HepG2 (cell line): ENCODE measurements around the gene SPRR4. TPM values are rescaled to one million over a fixed set of nuclear protein-coding genes. Genes with fewer than 3 reads are reported as not detected.

ENCODE experiments used
- ATAC-seq: fragments of 200-7000 bp; cut with Tn5 transposase; 3 replicates; pipeline ENCODE4 v1.9.1; 2020; ENCODE audit warnings: mild to moderate bottlenecking, moderate library complexity
- BruUV-seq: library from RNA; stranded (reverse); fragments of 400-500 nt; replicated peaks from 2 replicates; lab custom pipeline; 2021; lab: Mats Ljungman, UMichigan
- CTCF ChIA-PET: fragments of 300-600 bp; formaldehyde crosslinking; extraction: SDS; loops from one replicate; lab custom pipeline; 2021; ENCODE audit warnings: low total read pairs, inconsistent platforms, low intra/inter-chr PET ratio; lab: Yijun Ruan, JAX
- POLR2A ChIA-PET: fragments of 350-600 bp; sonication (Branson Sonifier 250); formaldehyde crosslinking; loops from one replicate; lab custom pipeline; 2020; ENCODE audit warnings: antibody characterized with exemption, inconsistent platforms; lab: Yijun Ruan, JAX
- DNase-seq: peaks from one replicate; pipeline ENCODE4 v3.0.0-alpha.2; 2015; ENCODE audit warnings: low spot score
- FAIRE-seq: peaks from 3 replicates; lab custom pipeline; 2011; peaks lifted over from hg19 to GRCh38; lab: Jason Lieb, UNC
- H2AFZ ChIP-seq: one replicate; pipeline ENCODE4 v1.6.1; 2011; ENCODE audit warnings: low read length, inconsistent platforms
- H3K27ac ChIP-seq: fragments of 300-600 bp; 3 replicates; pipeline ENCODE4 v1.8.0; 2011; ENCODE audit warnings: mixed run types, mild to moderate bottlenecking, mixed read lengths, low read length, inconsistent platforms; ENCODE audit not compliant: insufficient read depth; ENCODE audit errors: extremely low read length
- H3K27me3 ChIP-seq, 2 experiments: fragments of 200-600 bp in 1 of 2; 2 replicates in 1 of 2; 3 replicates in 1 of 2; pipeline versions ENCODE4 v1.6.0 to v1.8.0; 2011; ENCODE audit warnings: low read length in 2 of 2, mild to moderate bottlenecking in 2 of 2, moderate library complexity in 2 of 2, inconsistent platforms in 1 of 2; ENCODE audit not compliant: insufficient read depth in 2 of 2, control insufficient read depth in 1 of 2
- H3K36me3 ChIP-seq, 2 experiments: fragments of 200-600 bp in 1 of 2; replicated peaks in 1 of 2; 2 replicates in 1 of 2; 3 replicates in 1 of 2; pipeline versions ENCODE4 v1.5.1 to v1.8.0; 2011; ENCODE audit warnings: low read length in 2 of 2, inconsistent platforms in 1 of 2; ENCODE audit not compliant: insufficient read depth in 2 of 2, control insufficient read depth in 1 of 2
- H3K4me1 ChIP-seq: 2 replicates; pipeline ENCODE4 v1.5.1; 2012; ENCODE audit warnings: low read length, inconsistent platforms; ENCODE audit not compliant: insufficient read depth
- H3K4me2 ChIP-seq: 2 replicates; pipeline ENCODE4 v1.6.0; 2011; ENCODE audit warnings: low read depth, low read length, inconsistent platforms
- H3K4me3 ChIP-seq, 3 experiments: fragments of 200-600 bp in 1 of 3; sonication (generic), shearing (Covaris generic) in 1 of 3; replicated peaks in 1 of 3; 2 replicates each; pipeline ENCODE4 v1.5.1; 2011 to 2016; ENCODE audit warnings: low read length in 3 of 3, inconsistent platforms in 2 of 3, low read depth in 2 of 3, mild to moderate bottlenecking in 2 of 3, control low read depth in 1 of 3, mixed read lengths in 1 of 3; ENCODE audit not compliant: insufficient read depth in 1 of 3
- H3K79me2 ChIP-seq: one replicate; pipeline ENCODE4 v1.6.1; 2011; ENCODE audit warnings: low read length, inconsistent platforms; ENCODE audit not compliant: insufficient read depth
- H3K9ac ChIP-seq: 2 replicates; pipeline ENCODE4 v1.6.0; 2011; ENCODE audit warnings: mild to moderate bottlenecking, low read depth, low read length, inconsistent platforms; ENCODE audit not compliant: insufficient read depth
- H3K9me3 ChIP-seq: 2 replicates; pipeline ENCODE4 v1.5.1; 2012; ENCODE audit warnings: mild to moderate bottlenecking, low read length
- H4K20me1 ChIP-seq: 2 replicates; pipeline ENCODE4 v1.6.0; 2011; ENCODE audit warnings: inconsistent platforms, mild to moderate bottlenecking, low read length, moderate library complexity; ENCODE audit not compliant: insufficient read depth
- HOXA3 ChIP-seq: sonication (generic); formaldehyde crosslinking; IDR thresholded peaks from 2 replicates; pipeline ENCODE4 v1.5.0; 2020; ENCODE audit warnings: missing genetic modification reagents
- NCOA1 ChIP-seq: sonication (generic); formaldehyde crosslinking; IDR thresholded peaks from 2 replicates; pipeline ENCODE4 v1.9.0; 2021; ENCODE audit warnings: missing genetic modification reagents
- PAX8 ChIP-seq: sonication (generic); formaldehyde crosslinking; IDR thresholded peaks from 2 replicates; pipeline ENCODE4 v1.8.0; 2022; ENCODE audit warnings: mild to moderate bottlenecking, missing genetic modification reagents, borderline replicate concordance
- SOX13 ChIP-seq, 3 experiments: fragments of 450-650 bp in 1 of 3; sonication (generic) in 1 of 3; formaldehyde crosslinking in 1 of 3; IDR thresholded peaks in 2 of 3; conservative IDR thresholded peaks in 1 of 3; 2 replicates each; pipeline versions ENCODE4 v1.5.0 to v1.6.1; 2016 to 2020; ENCODE audit warnings: antibody characterized with exemption in 1 of 3, mild to moderate bottlenecking in 1 of 3, missing compliant biosample characterization in 1 of 3, missing genetic modification reagents in 1 of 3, moderate library complexity in 1 of 3
- ZFP36L1 ChIP-seq: sonication (generic); formaldehyde crosslinking; IDR thresholded peaks from 2 replicates; pipeline ENCODE4 v1.8.0; 2022; ENCODE audit warnings: mild to moderate bottlenecking, missing genetic modification reagents, moderate library complexity
- ZNF138 ChIP-seq: sonication (generic); formaldehyde crosslinking; IDR thresholded peaks from 2 replicates; pipeline ENCODE4 v1.5.0; 2020; ENCODE audit warnings: mild to moderate bottlenecking, low read depth, missing genetic modification reagents
- ZNF34 ChIP-seq: sonication (generic); formaldehyde crosslinking; IDR thresholded peaks from 2 replicates; pipeline ENCODE4 v1.4.0; 2020; ENCODE audit warnings: mild to moderate bottlenecking, missing genetic modification reagents, borderline replicate concordance
- ZNF547 ChIP-seq: sonication (generic); formaldehyde crosslinking; IDR thresholded peaks from 2 replicates; pipeline ENCODE4 v1.5.1; 2020; ENCODE audit warnings: mild to moderate bottlenecking, missing genetic modification reagents
- WGBS: methylation state at CpG from one replicate; pipeline ENCODE4 v1.1.6; 2017; ENCODE audit warnings: low lambda C conversion rate; 5-methylcytosine and 5-hydroxymethylcytosine counted together
- in situ Hi-C: cut with HindIII; loops from 2 replicates; pipeline ENCODE4 v1.10.0; 2017; ENCODE audit warnings: low pct_unique_long_range_greater_than_20kb; ENCODE audit not compliant: extremely low pct_ligation_motif_present
- intact Hi-C: fragments of 100-400 bp; cut with micrococcal nuclease; formaldehyde crosslinking; loops from one replicate; pipeline ENCODE4 v1.10.0; 2022; ENCODE audit not compliant: unreplicated experiment
- polyA plus RNA-seq, 8 experiments: library from polyadenylated mRNA; depleted of rRNA in 3 of 8; stranded (reverse) in 7 of 8; unstranded in 1 of 8; fragments of >200 nt; fragmentation: Illumina TruSeq in 4 of 8; extraction: Trizol in 4 of 8; gene quantifications; 2 replicates each; pipeline versions ENCODE4 v1.2.1 to v1.2.3, GENCODE V29; 2011 to 2016; ENCODE audit warnings: low read depth in 4 of 8, missing spikeins in 1 of 8, mixed read lengths in 1 of 8; ENCODE audit not compliant: insufficient read depth in 1 of 8
- total RNA-seq, 5 experiments: library from RNA; depleted of rRNA; stranded (reverse); fragments of >200 nt; fragmentation: Illumina TruSeq; extraction: Trizol; gene quantifications; 2 replicates each; pipeline ENCODE4 v1.2.3, GENCODE V29; 2016; ENCODE audit warnings: low read depth in 1 of 5
- TF ChIP-seq, protein P1 (sequence below): IDR thresholded peaks from 2 replicates; pipeline ENCODE4 v1.6.1; 2016; ENCODE audit warnings: missing genetic modification reagents, missing compliant biosample characterization
- TF ChIP-seq, protein P2 (sequence below): sonication (generic); formaldehyde crosslinking; IDR thresholded peaks from 2 replicates; pipeline ENCODE4 v1.5.0; 2020; ENCODE audit warnings: mild to moderate bottlenecking, missing genetic modification reagents, borderline replicate concordance

SPRR4 gene
- total and polyA plus RNA-seq, 2 of the 13 experiments (the other 11 are each of a cell fraction or from before 2014, with no cell fraction given), result not detected

DNA sequence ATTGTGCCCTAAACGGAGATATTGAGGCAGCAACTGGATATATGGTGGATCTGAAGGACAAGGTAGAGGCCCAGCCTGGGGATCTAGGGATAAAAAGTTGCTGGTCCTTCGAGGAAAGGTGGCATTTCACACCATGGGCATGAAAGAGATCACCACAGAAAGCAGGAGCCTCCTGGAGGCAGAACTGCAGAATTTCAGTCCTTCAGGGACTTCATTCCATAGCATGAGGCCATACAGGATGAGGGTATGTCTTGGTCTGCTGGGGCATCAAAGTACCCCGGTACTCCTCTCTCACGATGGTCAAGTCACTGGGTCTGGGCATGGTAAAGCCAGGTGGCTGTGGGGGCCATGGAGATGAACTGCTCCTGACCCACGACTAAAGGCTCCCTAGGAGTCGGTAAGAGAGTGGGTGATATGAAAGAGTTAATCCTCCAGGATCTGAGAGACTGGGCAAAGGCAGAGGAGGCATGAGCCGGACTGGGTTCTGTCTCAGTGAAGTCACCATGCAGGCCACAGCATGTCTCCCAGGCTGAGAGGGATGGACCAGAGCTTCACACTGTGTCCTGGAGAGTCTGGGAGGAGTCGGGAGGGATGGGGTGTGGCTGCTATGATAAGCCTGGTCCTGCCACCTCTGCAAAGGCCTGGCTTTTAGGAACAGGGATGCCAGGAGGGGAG is 29.3 kb upstream of the SPRR4 start:
- H2AFZ ChIP-seq, result no peak overlapping the region
- ATAC-seq, result no peak
- CTCF ChIA-PET, result no interaction called here

More for the DNA sequence above, 29.3 kb upstream of the SPRR4 start:
- no peak overlapping the region for H3K4me3 ChIP-seq
- no peaks in the 10 kb centered on the region for H3K36me3 ChIP-seq
- in situ Hi-C loops, result no loop called here
- no peaks in the 10 kb centered on the region for H3K9me3 ChIP-seq
- intact Hi-C loops, result no loop called here
- no peak for FAIRE-seq
- no TSS peak for BruUV-seq
- H3K79me2 ChIP-seq, result no peaks in the 10 kb centered on the region
- H3K4me2 ChIP-seq, result no peak overlapping the region
- H3K27me3 ChIP-seq, result 0 out of 5 replicates have a peak, but pooled peaks cover 0 to 4% of the 10 kb centered on the region in 2 experiments
- no peaks in the 10 kb centered on the region for H3K4me1 ChIP-seq
- no peak overlapping the region for H3K9ac ChIP-seq
- POLR2A ChIA-PET, result no interaction called here
- no peak for DNase-seq
- H4K20me1 ChIP-seq, result no peaks in the 10 kb centered on the region
- 0% methylated on average over 5 of the region's 8 CpGs for WGBS
- no peak for TF ChIP-seq ZNF547 (CRISPR knock-in tag)
- TF ChIP-seq, protein P1, sequence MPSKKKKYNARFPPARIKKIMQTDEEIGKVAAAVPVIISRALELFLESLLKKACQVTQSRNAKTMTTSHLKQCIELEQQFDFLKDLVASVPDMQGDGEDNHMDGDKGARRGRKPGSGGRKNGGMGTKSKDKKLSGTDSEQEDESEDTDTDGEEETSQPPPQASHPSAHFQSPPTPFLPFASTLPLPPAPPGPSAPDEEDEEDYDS (CRISPR knock-in tag), result no peak
- TF ChIP-seq, protein P2, sequence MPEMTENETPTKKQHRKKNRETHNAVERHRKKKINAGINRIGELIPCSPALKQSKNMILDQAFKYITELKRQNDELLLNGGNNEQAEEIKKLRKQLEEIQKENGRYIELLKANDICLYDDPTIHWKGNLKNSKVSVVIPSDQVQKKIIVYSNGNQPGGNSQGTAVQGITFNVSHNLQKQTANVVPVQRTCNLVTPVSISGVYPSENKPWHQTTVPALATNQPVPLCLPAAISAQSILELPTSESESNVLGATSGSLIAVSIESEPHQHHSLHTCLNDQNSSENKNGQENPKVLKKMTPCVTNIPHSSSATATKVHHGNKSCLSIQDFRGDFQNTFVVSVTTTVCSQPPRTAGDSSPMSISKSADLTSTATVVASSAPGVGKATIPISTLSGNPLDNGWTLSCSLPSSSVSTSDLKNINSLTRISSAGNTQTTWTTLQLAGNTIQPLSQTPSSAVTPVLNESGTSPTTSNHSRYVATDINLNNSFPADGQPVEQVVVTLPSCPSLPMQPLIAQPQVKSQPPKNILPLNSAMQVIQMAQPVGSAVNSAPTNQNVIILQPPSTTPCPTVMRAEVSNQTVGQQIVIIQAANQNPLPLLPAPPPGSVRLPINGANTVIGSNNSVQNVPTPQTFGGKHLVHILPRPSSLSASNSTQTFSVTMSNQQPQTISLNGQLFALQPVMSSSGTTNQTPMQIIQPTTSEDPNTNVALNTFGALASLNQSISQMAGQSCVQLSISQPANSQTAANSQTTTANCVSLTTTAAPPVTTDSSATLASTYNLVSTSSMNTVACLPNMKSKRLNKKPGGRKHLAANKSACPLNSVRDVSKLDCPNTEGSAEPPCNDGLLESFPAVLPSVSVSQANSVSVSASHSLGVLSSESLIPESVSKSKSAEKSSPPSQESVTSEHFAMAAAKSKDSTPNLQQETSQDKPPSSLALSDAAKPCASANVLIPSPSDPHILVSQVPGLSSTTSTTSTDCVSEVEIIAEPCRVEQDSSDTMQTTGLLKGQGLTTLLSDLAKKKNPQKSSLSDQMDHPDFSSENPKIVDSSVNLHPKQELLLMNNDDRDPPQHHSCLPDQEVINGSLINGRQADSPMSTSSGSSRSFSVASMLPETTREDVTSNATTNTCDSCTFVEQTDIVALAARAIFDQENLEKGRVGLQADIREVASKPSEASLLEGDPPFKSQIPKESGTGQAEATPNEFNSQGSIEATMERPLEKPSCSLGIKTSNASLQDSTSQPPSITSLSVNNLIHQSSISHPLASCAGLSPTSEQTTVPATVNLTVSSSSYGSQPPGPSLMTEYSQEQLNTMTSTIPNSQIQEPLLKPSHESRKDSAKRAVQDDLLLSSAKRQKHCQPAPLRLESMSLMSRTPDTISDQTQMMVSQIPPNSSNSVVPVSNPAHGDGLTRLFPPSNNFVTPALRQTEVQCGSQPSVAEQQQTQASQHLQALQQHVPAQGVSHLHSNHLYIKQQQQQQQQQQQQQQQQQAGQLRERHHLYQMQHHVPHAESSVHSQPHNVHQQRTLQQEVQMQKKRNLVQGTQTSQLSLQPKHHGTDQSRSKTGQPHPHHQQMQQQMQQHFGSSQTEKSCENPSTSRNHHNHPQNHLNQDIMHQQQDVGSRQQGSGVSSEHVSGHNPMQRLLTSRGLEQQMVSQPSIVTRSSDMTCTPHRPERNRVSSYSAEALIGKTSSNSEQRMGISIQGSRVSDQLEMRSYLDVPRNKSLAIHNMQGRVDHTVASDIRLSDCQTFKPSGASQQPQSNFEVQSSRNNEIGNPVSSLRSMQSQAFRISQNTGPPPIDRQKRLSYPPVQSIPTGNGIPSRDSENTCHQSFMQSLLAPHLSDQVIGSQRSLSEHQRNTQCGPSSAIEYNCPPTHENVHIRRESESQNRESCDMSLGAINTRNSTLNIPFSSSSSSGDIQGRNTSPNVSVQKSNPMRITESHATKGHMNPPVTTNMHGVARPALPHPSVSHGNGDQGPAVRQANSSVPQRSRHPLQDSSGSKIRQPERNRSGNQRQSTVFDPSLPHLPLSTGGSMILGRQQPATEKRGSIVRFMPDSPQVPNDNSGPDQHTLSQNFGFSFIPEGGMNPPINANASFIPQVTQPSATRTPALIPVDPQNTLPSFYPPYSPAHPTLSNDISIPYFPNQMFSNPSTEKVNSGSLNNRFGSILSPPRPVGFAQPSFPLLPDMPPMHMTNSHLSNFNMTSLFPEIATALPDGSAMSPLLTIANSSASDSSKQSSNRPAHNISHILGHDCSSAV (CRISPR knock-in tag), result no peak
- TF ChIP-seq NCOA1 (CRISPR knock-in tag), result no peak
- no peak for TF ChIP-seq ZNF138
- TF ChIP-seq ZNF34, result no peak
- TF ChIP-seq HOXA3 (CRISPR knock-in tag), result no peak
- no peak for TF ChIP-seq PAX8 (CRISPR knock-in tag)
- TF ChIP-seq ZFP36L1 (CRISPR knock-in tag), result no peak
- no peak for TF ChIP-seq SOX13 (IDR thresholded peaks at IDR 0.05)
- no peak for TF ChIP-seq SOX13 (CRISPR knock-in tag; conservative IDR thresholded peaks at IDR 0.05 in 1 of 2, IDR thresholded peaks at IDR 0.05 in 1 of 2)
- no peak overlapping the region for H3K27ac ChIP-seq
